Measurements from ENCODE around the gene DACT1.

DACT1 gene

GRCh38 chr14:58640959-58641358 lies 3.2 kb downstream of the DACT1 start:
- no peak for TF ChIP-seq CTCF (IDR thresholded peaks at IDR 0.05; ENCODE audit: low read length, missing control alignments)
- DNase-seq (ENCODE audit: low read depth) = no peak
- H3K4me3 ChIP-seq (replicated peaks; ENCODE audit: low read depth, low read length) = no peak overlapping the region

DNA sequence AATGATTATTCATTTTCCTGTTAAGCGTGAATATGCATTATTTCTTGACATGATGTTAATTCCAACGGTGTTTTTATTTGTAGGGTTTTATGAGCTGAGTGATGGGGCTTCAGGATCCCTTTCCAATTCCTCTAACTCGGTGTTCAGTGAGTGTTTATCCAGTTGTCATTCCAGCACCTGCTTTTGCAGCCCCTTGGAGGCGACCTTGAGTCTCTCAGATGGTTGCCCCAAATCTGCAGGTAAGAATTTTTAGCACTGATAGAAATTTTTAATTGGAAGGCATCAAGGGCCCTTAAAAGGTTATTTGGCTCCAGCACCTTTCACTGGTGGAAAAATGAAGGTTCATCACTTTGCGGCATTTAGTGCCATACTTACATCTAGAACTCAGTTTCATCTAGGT lies 3.7 kb downstream of the DACT1 start:
- no peak for DNase-seq (ENCODE audit: low read depth)
- peak; percentile 14 for TF ChIP-seq CTCF (IDR thresholded peaks at IDR 0.05; ENCODE audit: low read length, missing control alignments)
- H3K4me3 ChIP-seq (replicated peaks; ENCODE audit: low read depth, low read length) = no peak overlapping the region

- TF ChIP-seq CTCF (IDR thresholded peaks at IDR 0.05; ENCODE audit: low read length, missing control alignments) = no peak
- H3K4me3 ChIP-seq (replicated peaks; ENCODE audit: low read depth, low read length) = no peak overlapping the region
Measured at GRCh38 chr14:58643366-58643765, 5.6 kb downstream of the DACT1 start.

DNA sequence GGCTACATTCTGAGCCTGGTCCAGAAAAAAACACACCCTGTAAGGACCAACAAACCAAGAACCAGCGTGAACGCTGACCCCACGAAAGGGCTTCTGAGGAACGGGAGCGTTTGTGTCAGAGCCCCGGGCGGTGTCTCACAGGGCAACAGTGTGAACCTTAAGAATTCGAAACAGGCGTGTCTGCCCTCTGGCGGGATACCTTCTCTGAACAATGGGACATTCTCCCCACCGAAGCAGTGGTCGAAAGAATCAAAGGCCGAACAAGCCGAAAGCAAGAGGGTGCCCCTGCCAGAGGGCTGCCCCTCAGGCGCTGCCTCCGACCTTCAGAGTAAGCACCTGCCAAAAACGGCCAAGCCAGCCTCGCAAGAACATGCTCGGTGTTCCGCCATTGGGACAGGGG lies 7.9 kb downstream of the DACT1 start:
- no peak for DNase-seq (ENCODE audit: low read depth)
- no peak overlapping the region for H3K4me3 ChIP-seq (replicated peaks; ENCODE audit: low read depth, low read length)
- TF ChIP-seq CTCF (IDR thresholded peaks at IDR 0.05; ENCODE audit: low read length, missing control alignments) = no peak

More at GRCh38 chr14:58643366-58643765, 5.6 kb downstream of the DACT1 start:
- no peak for DNase-seq (ENCODE audit: low read depth)

GRCh38 chr14:58646479-58646878 lies 8.7 kb downstream of the DACT1 start:
- TF ChIP-seq CTCF (IDR thresholded peaks at IDR 0.05; ENCODE audit: low read length, missing control alignments) = no peak
- no peak for DNase-seq (ENCODE audit: low read depth)
- no peak overlapping the region for H3K4me3 ChIP-seq (replicated peaks; ENCODE audit: low read depth, low read length)

GRCh38 chr14:58647777-58648176 lies 10.0 kb downstream of the DACT1 start:
- no peak overlapping the region for H3K4me3 ChIP-seq (replicated peaks; ENCODE audit: low read depth, low read length)
- DNase-seq (ENCODE audit: low read depth) = no peak
- TF ChIP-seq CTCF (IDR thresholded peaks at IDR 0.05; ENCODE audit: low read length, missing control alignments) = no peak

- DNase-seq (ENCODE audit: low read depth) = no peak
- no peak for TF ChIP-seq CTCF (IDR thresholded peaks at IDR 0.05; ENCODE audit: low read length, missing control alignments)
- H3K4me3 ChIP-seq (replicated peaks; ENCODE audit: low read depth, low read length) = no peak overlapping the region
Measured at GRCh38 chr14:58650857-58651256, 13.1 kb downstream of the DACT1 start.
